H1 (cell line): ENCODE measurements around the gene MYO7B. TPM values are rescaled to one million over a fixed set of nuclear protein-coding genes. Genes with fewer than 3 reads are reported as not detected.

Experiments
- CTCF ChIA-PET: fragments of 300-600 bp; sonication (Branson Sonifier 250); formaldehyde crosslinking; loops from one replicate; lab custom pipeline; 2021; ENCODE audit not compliant: partially characterized antibody; lab: Charles Lee
- POLR2A ChIA-PET: fragments of 300-600 bp; sonication (Branson Sonifier 250); formaldehyde crosslinking; loops from one replicate; lab custom pipeline; 2021; ENCODE audit warnings: inconsistent platforms; ENCODE audit not compliant: partially characterized antibody; lab: Charles Lee
- DNase-seq, 2 experiments: peaks; one replicate each; pipeline versions ENCODE4 v3.0.0 to v3.0.0-alpha.2; 2010 to 2022; ENCODE audit warnings: low spot score in 2 of 2, low read depth in 1 of 2, mixed read lengths in 1 of 2
- FAIRE-seq: peaks from 2 replicates; lab custom pipeline; 2011; peaks lifted over from hg19 to GRCh38; lab: Jason Lieb, UNC
- H2AFZ ChIP-seq: 2 replicates; pipeline ENCODE4 v1.8.1; 2012; ENCODE audit warnings: low read length, inconsistent platforms
- H2AK5ac ChIP-seq: 2 replicates; pipeline ENCODE4 v1.6.1; 2013; ENCODE audit warnings: low read depth, low read length
- H2BK120ac ChIP-seq: replicated peaks from 2 replicates; pipeline ENCODE3; 2013; ENCODE audit warnings: low read depth, low read length, inconsistent platforms
- H2BK12ac ChIP-seq: 2 replicates; pipeline ENCODE4 v1.6.1; 2013; ENCODE audit warnings: low read depth, low read length
- H2BK15ac ChIP-seq: 2 replicates; pipeline ENCODE4 v1.6.1; 2013; ENCODE audit warnings: low read length
- H2BK20ac ChIP-seq: 2 replicates; pipeline ENCODE4 v1.6.1; 2013; ENCODE audit warnings: low read length
- H2BK5ac ChIP-seq: 2 replicates; pipeline ENCODE4 v1.6.1; 2013; ENCODE audit warnings: low read depth, low read length
- H3K14ac ChIP-seq: 2 replicates; pipeline ENCODE4 v1.6.1; 2013; ENCODE audit warnings: inconsistent platforms; ENCODE audit not compliant: insufficient read length
- H3K18ac ChIP-seq: 2 replicates; pipeline ENCODE4 v1.6.1; 2013; ENCODE audit warnings: low read length; ENCODE audit errors: extremely low read depth
- H3K23ac ChIP-seq: 2 replicates; pipeline ENCODE4 v1.6.1; 2013; ENCODE audit warnings: inconsistent platforms; ENCODE audit not compliant: insufficient read length
- H3K23me2 ChIP-seq: 2 replicates; pipeline ENCODE4 v1.6.1; 2013; ENCODE audit warnings: low read depth, low read length
- H3K27ac ChIP-seq: 2 replicates; pipeline ENCODE4 v1.6.1; 2011; ENCODE audit warnings: low read depth, low read length, inconsistent platforms
- H3K27me3 ChIP-seq, 4 experiments: replicated peaks in 1 of 4; 1 replicate in 1 of 4; 2 replicates in 3 of 4; pipeline versions ENCODE4 v1.6.1 to v1.8.1; 2011 to 2013; ENCODE audit warnings: low read length in 3 of 4, mild to moderate bottlenecking in 3 of 4, inconsistent platforms in 2 of 4, mixed read lengths in 2 of 4, moderate library complexity in 1 of 4; ENCODE audit not compliant: control insufficient read depth in 3 of 4, insufficient read depth in 3 of 4; ENCODE audit errors: extremely low read depth in 1 of 4
- H3K36me3 ChIP-seq, 4 experiments: 2 replicates each; pipeline versions ENCODE4 v1.6.1 to v1.8.1; 2011 to 2013; ENCODE audit warnings: mild to moderate bottlenecking in 4 of 4, low read length in 3 of 4, moderate library complexity in 2 of 4, control low read depth in 1 of 4, inconsistent platforms in 1 of 4; ENCODE audit not compliant: insufficient read depth in 4 of 4, control insufficient read depth in 2 of 4
- H3K4ac ChIP-seq: replicated peaks from 2 replicates; pipeline ENCODE3; 2013; ENCODE audit warnings: low read length, low read depth, mixed read lengths, inconsistent platforms; ENCODE audit not compliant: insufficient read length
- H3K4me1 ChIP-seq, 4 experiments: replicated peaks in 1 of 4; 1 replicate in 1 of 4; 2 replicates in 3 of 4; pipeline versions ENCODE4 v1.6.1 to v1.8.1; 2011 to 2013; ENCODE audit warnings: low read length in 3 of 4, inconsistent platforms in 2 of 4, mixed read lengths in 1 of 4; ENCODE audit not compliant: insufficient read depth in 4 of 4, control insufficient read depth in 3 of 4
- H3K4me2 ChIP-seq, 2 experiments: 2 replicates each; pipeline versions ENCODE4 v1.6.1 to v1.8.1; 2011 to 2013; ENCODE audit warnings: low read depth in 2 of 2, low read length in 2 of 2, control low read depth in 1 of 2, inconsistent platforms in 1 of 2, mild to moderate bottlenecking in 1 of 2; ENCODE audit not compliant: insufficient read depth in 1 of 2
- H3K4me3 ChIP-seq, 4 experiments: fragments of 200-600, 300-600 bp in 1 of 4; sonication (generic), shearing (Covaris generic), sonication (Bioruptor Twin) in 1 of 4; 2 replicates each; pipeline versions ENCODE4 v1.5.1 to v1.8.1; 2011 to 2016; ENCODE audit warnings: low read length in 4 of 4, low read depth in 3 of 4, control low read depth in 2 of 4, inconsistent platforms in 2 of 4, mild to moderate bottlenecking in 2 of 4, mixed read lengths in 1 of 4, moderate library complexity in 1 of 4; ENCODE audit not compliant: insufficient read depth in 2 of 4; ENCODE audit errors: extremely low read depth in 1 of 4
- H3K56ac ChIP-seq: replicated peaks from 2 replicates; pipeline ENCODE3; 2013; ENCODE audit warnings: low read depth, mild to moderate bottlenecking, mixed read lengths, low read length, inconsistent platforms; ENCODE audit not compliant: insufficient read length
- H3K79me1 ChIP-seq: 2 replicates; pipeline ENCODE4 v1.6.1; 2013; ENCODE audit warnings: low read depth, low read length, control low read depth
- H3K79me2 ChIP-seq, 2 experiments: 2 replicates each; pipeline versions ENCODE4 v1.6.1 to v1.8.1; 2012 to 2013; ENCODE audit warnings: low read length in 2 of 2, mild to moderate bottlenecking in 2 of 2, inconsistent platforms in 1 of 2; ENCODE audit not compliant: insufficient read depth in 2 of 2, control insufficient read depth in 1 of 2
- H3K9ac ChIP-seq, 4 experiments: replicated peaks in 1 of 4; 1 replicate in 1 of 4; 2 replicates in 3 of 4; pipeline versions ENCODE4 v1.6.1 to v1.8.1; 2011 to 2013; ENCODE audit warnings: low read depth in 3 of 4, low read length in 3 of 4, control low read depth in 2 of 4, mild to moderate bottlenecking in 2 of 4, moderate library complexity in 2 of 4, inconsistent platforms in 1 of 4; ENCODE audit errors: extremely low read depth in 1 of 4
- H3K9me3 ChIP-seq, 2 experiments: 2 replicates each; pipeline versions ENCODE4 v1.6.1 to v1.8.1; 2012 to 2013; ENCODE audit warnings: mild to moderate bottlenecking in 2 of 2, moderate library complexity in 2 of 2, control low read depth in 1 of 2, inconsistent platforms in 1 of 2, low read depth in 1 of 2, low read length in 1 of 2, mixed read lengths in 1 of 2; ENCODE audit not compliant: insufficient read depth in 2 of 2
- H4K20me1 ChIP-seq, 2 experiments: replicated peaks in 1 of 2; 2 replicates each; pipeline versions ENCODE3 to v1.8.1; 2011 to 2013; ENCODE audit warnings: inconsistent platforms in 2 of 2, low read length in 2 of 2, mild to moderate bottlenecking in 1 of 2; ENCODE audit not compliant: insufficient read depth in 2 of 2, control insufficient read depth in 1 of 2
- H4K5ac ChIP-seq: 2 replicates; pipeline ENCODE4 v1.6.1; 2013; ENCODE audit warnings: low read length, low read depth, mixed read lengths, inconsistent platforms; ENCODE audit not compliant: insufficient read length
- H4K8ac ChIP-seq: 2 replicates; pipeline ENCODE4 v1.8.0; 2013; ENCODE audit warnings: mild to moderate bottlenecking, moderate library complexity, low read length, inconsistent platforms; ENCODE audit not compliant: insufficient read depth; ENCODE audit errors: extremely low read depth
- H4K91ac ChIP-seq: replicated peaks from 2 replicates; pipeline ENCODE3; 2013; ENCODE audit warnings: low read length, mixed read lengths, inconsistent platforms; ENCODE audit not compliant: insufficient read length
- RAD21 ChIP-seq, 2 experiments: IDR thresholded peaks in 1 of 2; conservative IDR thresholded peaks in 1 of 2; 2 replicates each; pipeline ENCODE4 v1.6.1; 2011; ENCODE audit warnings: low read depth in 2 of 2, low read length in 2 of 2, improper control_type of control experiment in 1 of 2, inconsistent platforms in 1 of 2, mild to moderate bottlenecking in 1 of 2, moderate library complexity in 1 of 2
- WGBS, 2 experiments: shearing (Covaris generic) in 1 of 2; methylation state at CpG; one replicate each; pipeline versions ENCODE4 v1.1.6 to v1.1.7; 2013 to 2015; ENCODE audit warnings: low lambda C conversion rate in 2 of 2, mixed read lengths in 2 of 2, inconsistent platforms in 1 of 2, low coverage in 1 of 2, missing lambda C conversion rate in 1 of 2; ENCODE audit not compliant: insufficient replicate concordance in 2 of 2, insufficient coverage in 1 of 2, insufficient read length in 1 of 2; ENCODE audit errors: extremely low coverage in 1 of 2, missing lambda C conversion rate in 1 of 2; 5-methylcytosine and 5-hydroxymethylcytosine counted together
- polyA plus RNA-seq, 7 experiments: library from polyadenylated mRNA; depleted of rRNA in 3 of 7; stranded (reverse) in 5 of 7; unstranded in 2 of 7; fragments of >200 nt in 5 of 7; fragments of 200-250 nt in 2 of 7; gene quantifications; 1 replicate in 5 of 7; 2 replicates in 1 of 7; 4 replicates in 1 of 7; pipeline versions ENCODE4 v1.2.1 to v1.2.3, GENCODE V29; 2011 to 2013; ENCODE audit warnings: missing spikeins in 2 of 7, mixed read lengths in 2 of 7
- total RNA-seq: library from RNA; stranded (reverse); fragmentation: NEBNext Ultra II Directional; extraction: Animal tissue kit (Norgen Biotek cat#: 25700); gene quantifications from 2 replicates; pipeline ENCODE4 v1.2.1, GENCODE V29; 2021
- TF ChIP-seq, protein P1 (sequence below): IDR thresholded peaks from 2 replicates; pipeline ENCODE4 v1.6.1; 2012; ENCODE audit warnings: low read length, inconsistent platforms
- TF ChIP-seq, protein P2 (sequence below): IDR thresholded peaks from 2 replicates; pipeline ENCODE4 v1.6.1; 2012; ENCODE audit warnings: inconsistent platforms

Gene MYO7B
- total and polyA plus RNA-seq, 2 of the 8 experiments (the other 6 are each of a cell fraction or from before 2014, with no cell fraction given), result not detected

DNA sequence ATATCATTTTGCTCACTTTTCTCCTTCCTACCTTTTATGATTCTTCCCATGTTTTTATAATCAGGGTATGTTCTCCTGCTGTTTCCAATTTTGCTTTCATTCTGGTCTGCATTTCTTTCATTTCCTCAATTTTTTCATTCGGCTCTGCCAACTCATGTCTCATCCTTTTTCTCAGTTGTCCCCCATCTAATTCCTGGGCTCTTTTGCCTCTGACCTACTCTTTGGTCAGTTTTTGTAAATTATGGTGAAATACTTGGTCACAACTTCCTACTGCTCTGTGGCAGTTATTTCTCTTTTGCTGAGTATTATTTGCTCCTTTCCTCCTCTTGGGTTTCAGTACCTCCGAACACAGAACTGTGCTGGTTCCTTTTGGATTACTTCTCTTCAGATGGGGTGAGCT, 27.5 kb downstream of the MYO7B start:
- H3K9me3 ChIP-seq, result no peaks in the 10 kb centered on the region
- no peak overlapping the region for H3K4me2 ChIP-seq
- TF ChIP-seq, protein P1, sequence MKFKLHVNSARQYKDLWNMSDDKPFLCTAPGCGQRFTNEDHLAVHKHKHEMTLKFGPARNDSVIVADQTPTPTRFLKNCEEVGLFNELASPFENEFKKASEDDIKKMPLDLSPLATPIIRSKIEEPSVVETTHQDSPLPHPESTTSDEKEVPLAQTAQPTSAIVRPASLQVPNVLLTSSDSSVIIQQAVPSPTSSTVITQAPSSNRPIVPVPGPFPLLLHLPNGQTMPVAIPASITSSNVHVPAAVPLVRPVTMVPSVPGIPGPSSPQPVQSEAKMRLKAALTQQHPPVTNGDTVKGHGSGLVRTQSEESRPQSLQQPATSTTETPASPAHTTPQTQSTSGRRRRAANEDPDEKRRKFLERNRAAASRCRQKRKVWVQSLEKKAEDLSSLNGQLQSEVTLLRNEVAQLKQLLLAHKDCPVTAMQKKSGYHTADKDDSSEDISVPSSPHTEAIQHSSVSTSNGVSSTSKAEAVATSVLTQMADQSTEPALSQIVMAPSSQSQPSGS, result no peak
- TF ChIP-seq RAD21 (IDR thresholded peaks at IDR 0.05 in 1 of 2, conservative IDR thresholded peaks at IDR 0.05 in 1 of 2; ENCODE audit: low read depth in 2 of 2, low read length in 2 of 2), result no peak
- TF ChIP-seq, protein P2, sequence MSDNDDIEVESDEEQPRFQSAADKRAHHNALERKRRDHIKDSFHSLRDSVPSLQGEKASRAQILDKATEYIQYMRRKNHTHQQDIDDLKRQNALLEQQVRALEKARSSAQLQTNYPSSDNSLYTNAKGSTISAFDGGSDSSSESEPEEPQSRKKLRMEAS, result no peak
- DNase-seq (no peak), FAIRE-seq (no peak)
- no peak overlapping the region for H3K56ac ChIP-seq
- H4K91ac ChIP-seq, result no peak overlapping the region
- H3K79me1 ChIP-seq, result no peaks in the 10 kb centered on the region
- no peak overlapping the region for H3K27ac ChIP-seq
- no peak overlapping the region for H2BK5ac ChIP-seq
- ChIA-PET CTCF (interaction anchor here (1.4 kb wide), 1 partner anchor 133 kb away, joined by 4 read pairs; no protein-coding TSS in a partner anchor), POLR2A (no interaction called here)
- H3K79me2 ChIP-seq, result no peaks in the 10 kb centered on the region
- H3K9ac ChIP-seq, result no peak overlapping the region
- no peaks in the 10 kb centered on the region for H3K23me2 ChIP-seq
- no peak overlapping the region for H3K23ac ChIP-seq
- no peak overlapping the region for H3K4ac ChIP-seq
- peaks cover 0 to 6% (median 4%) of the 10 kb centered on the region in 4 experiments; a peak in 3 of 7 replicates for H3K4me1 ChIP-seq
- H3K4me3 ChIP-seq, result no peak overlapping the region
- 93% methylated on average over 2 of the region's 2 CpGs; no CpG with 5 or more reads in 1 of the 2 experiments for WGBS, 2 experiments
- H4K8ac ChIP-seq, result no peak overlapping the region
- H4K20me1 ChIP-seq, result no peaks in the 10 kb centered on the region
- H3K27me3 ChIP-seq, result no peaks in the 10 kb centered on the region
- no peak overlapping the region for H4K5ac ChIP-seq
- H2BK20ac ChIP-seq, result no peak overlapping the region
- H2BK12ac ChIP-seq, result no peak overlapping the region
- no peak overlapping the region for H2BK15ac ChIP-seq
- H3K18ac ChIP-seq, result no peak overlapping the region
- H3K14ac ChIP-seq, result no peak overlapping the region
- no peak overlapping the region for H2AFZ ChIP-seq
- no peak overlapping the region for H2AK5ac ChIP-seq
- H3K36me3 ChIP-seq, result no peaks in the 10 kb centered on the region
- no peak overlapping the region for H2BK120ac ChIP-seq
